ENCODE measurements around the gene EVL. TPM values are rescaled to one million over a fixed set of nuclear protein-coding genes. Genes with fewer than 3 reads are reported as not detected.

The EVL gene
- total and polyA plus RNA-seq, 12 donors, result 26.0 to 79.4 (median 47.6) TPM

- WGBS, 2 donors, result 78 to 82% methylated on average over 16 of the region's 16 CpGs
- ATAC-seq (no peak), DNase-seq (no peak)
- peak overlapping the region in 5 of 10 donors; percentile 66 to 86 (median 81) for H3K27ac ChIP-seq
- intact Hi-C loops (cut with DNase I), result no loop called here
- peaks cover 0 to 71% (median 0%) of the 10 kb centered on the region in 9 donors for H3K36me3 ChIP-seq
- no peak for TF ChIP-seq CTCF (IDR thresholded peaks at IDR 0.05)
- H3K4me1 ChIP-seq, result peaks cover 16 to 43% (median 33%) of the 10 kb centered on the region in 9 donors
- H3K27me3 ChIP-seq, result no peaks in the 10 kb centered on the region
- H3K9me3 ChIP-seq, result no peaks in the 10 kb centered on the region
- H3K4me3 ChIP-seq, result no peak overlapping the region
These were observed 75.3 kb downstream of the EVL start for GRCh38 chr14:100140452-100141078.

GRCh38 chr14:100141098-100141497, 75.9 kb downstream of the EVL start:
- Histone ChIP-seq H3K4me3 (no peak overlapping the region), H3K4me1 (peaks cover 16 to 45% (median 33%) of the 10 kb centered on the region in 9 donors), H3K9me3 (no peaks in the 10 kb centered on the region), H3K27me3 (no peaks in the 10 kb centered on the region), H3K36me3 (peaks cover 0 to 66% (median 0%) of the 10 kb centered on the region in 9 donors), H3K27ac (peak overlapping the region in 8 of 10 donors; percentile 53 to 86 (median 69))
- TF ChIP-seq CTCF (IDR thresholded peaks at IDR 0.05), result no peak
- DNase-seq (no peak), ATAC-seq (no peak)
- intact Hi-C loops (cut with DNase I), result no loop called here
- WGBS, 2 donors, result 92 to 97% methylated on average over 7 of the region's 7 CpGs

- peak; percentile 57 to 92 (median 79) for ATAC-seq
- intact Hi-C loops (cut with DNase I), result loop anchor here in 1 of 10 donors (1.0 kb wide), 1 partner anchor 22 kb away; no protein-coding TSS in a partner anchor
- Histone ChIP-seq H3K27me3 (no peaks in the 10 kb centered on the region), H3K9me3 (no peaks in the 10 kb centered on the region), H3K36me3 (peaks cover 0 to 53% (median 0%) of the 10 kb centered on the region in 9 donors), H3K4me3 (peak overlapping the region in 1 of 10 donors; percentile 13), H3K27ac (peak overlapping the region in 9 of 10 donors; percentile 53 to 86 (median 71)), H3K4me1 (peaks cover 16 to 45% (median 39%) of the 10 kb centered on the region in 9 donors)
- peak; percentile 52 to 80 for DNase-seq
- no peak for TF ChIP-seq CTCF (IDR thresholded peaks at IDR 0.05)
- WGBS, 2 donors, result 34 to 39% methylated on average over 14 of the region's 14 CpGs
These were observed 77.1 kb downstream of the EVL start for GRCh38 chr14:100142073-100143040.

- Histone ChIP-seq H3K4me1 (peaks cover 16 to 45% (median 39%) of the 10 kb centered on the region in 9 donors), H3K9me3 (no peaks in the 10 kb centered on the region), H3K4me3 (no peak overlapping the region), H3K27ac (peak overlapping the region in 5 of 10 donors; percentile 30 to 83 (median 72)), H3K27me3 (peaks cover 0 to under 1% (median 0%) of the 10 kb centered on the region in 7 donors), H3K36me3 (peaks cover 0 to 42% (median 0%) of the 10 kb centered on the region in 9 donors)
- 97 to 98% methylated on average over 18 of the region's 18 CpGs for WGBS, 2 donors
- ATAC-seq (no peak), DNase-seq (no peak)
- intact Hi-C loops (cut with DNase I), result no loop called here
- TF ChIP-seq CTCF (IDR thresholded peaks at IDR 0.05), result no peak
These were observed 78.3 kb downstream of the EVL start for GRCh38 chr14:100143523-100143922.

Measured in heart right ventricle (tissue), 16 donors.